ENCODE measurements around the gene PRLH.

PRLH gene

GRCh38 chr2:237564526-237565131 is 1.7 kb upstream of the PRLH start:
- DNase-seq (ENCODE audit: low read depth, low spot score): no peak

- no peak for DNase-seq (ENCODE audit: low read depth, low spot score)
Observed at GRCh38 chr2:237565974-237566373, 400 bp upstream of the PRLH start.

GRCh38 chr2:237567276-237568029 is 1.1 kb downstream of the PRLH start:
- DNase-seq (ENCODE audit: low read depth, low spot score): no peak

- no peak for DNase-seq (ENCODE audit: low read depth, low spot score)
Observed at GRCh38 chr2:237568121-237568660, 1.8 kb downstream of the PRLH start.

- DNase-seq (ENCODE audit: low read depth, low spot score): no peak
Observed at GRCh38 chr2:237569041-237569440, 2.7 kb downstream of the PRLH start.

GRCh38 chr2:237569896-237570295 is 3.5 kb downstream of the PRLH start:
- DNase-seq (ENCODE audit: low read depth, low spot score): no peak

- no peak for DNase-seq (ENCODE audit: low read depth, low spot score)
Observed at GRCh38 chr2:237570776-237571335, 4.5 kb downstream of the PRLH start.

GRCh38 chr2:237571551-237571950 is 5.2 kb downstream of the PRLH start:
- DNase-seq (ENCODE audit: low read depth, low spot score): no peak

- peak; percentile 95 for DNase-seq (ENCODE audit: low read depth, low spot score)
Observed at GRCh38 chr2:237572021-237572741, 5.8 kb downstream of the PRLH start.

GRCh38 chr2:237572742-237573101 is 6.3 kb downstream of the PRLH start:
- no peak for DNase-seq (ENCODE audit: low read depth, low spot score)

- DNase-seq (ENCODE audit: low read depth, low spot score): no peak
Observed at GRCh38 chr2:237573721-237574415, 7.5 kb downstream of the PRLH start.

- no peak for DNase-seq (ENCODE audit: low read depth, low spot score)
Observed at GRCh38 chr2:237574467-237574866, 8.1 kb downstream of the PRLH start.

- peak; percentile 44 for DNase-seq (ENCODE audit: low read depth, low spot score)
Observed at GRCh38 chr2:237574894-237575868, 8.8 kb downstream of the PRLH start.

GRCh38 chr2:237575869-237576862 is 9.8 kb downstream of the PRLH start:
- no peak for DNase-seq (ENCODE audit: low read depth, low spot score)

GRCh38 chr2:237576974-237577373 is 10.6 kb downstream of the PRLH start:
- no peak for DNase-seq (ENCODE audit: low read depth, low spot score)

GRCh38 chr2:237577458-237577857 is 11.1 kb downstream of the PRLH start:
- no peak for DNase-seq (ENCODE audit: low read depth, low spot score)

- DNase-seq (ENCODE audit: low read depth, low spot score): no peak
Observed at GRCh38 chr2:237577956-237578870, 11.8 kb downstream of the PRLH start.

GRCh38 chr2:237581326-237581725 is 15.0 kb downstream of the PRLH start:
- no peak for DNase-seq (ENCODE audit: low read depth, low spot score)
